Ovary (tissue), 10 donors: Measurements from ENCODE around the gene LIMA1. TPM values are rescaled to one million over a fixed set of nuclear protein-coding genes. Genes with fewer than 3 reads are reported as not detected.
"Not testable (repeated sequence)": the region's sequence is repeated elsewhere in the genome, so short reads cannot be mapped to it uniquely, and the experiment has no call there.

Experiments used
- DNase-seq, 5 donors: peaks; one replicate each; pipeline ENCODE4 v3.0.0-alpha.2; 2019 to 2020
- H3K27ac ChIP-seq, 2 donors: fragments of 200-600 bp; one replicate each; pipeline versions ENCODE4 v1.5.1 to v1.8.0; 2019 to 2022
- H3K27me3 ChIP-seq: fragments of 200-600 bp; one replicate; pipeline ENCODE4 v1.8.0; 2022
- H3K36me3 ChIP-seq: fragments of 200-600 bp; sonication (generic); one replicate; pipeline ENCODE4 v1.5.1; 2019
- H3K4me1 ChIP-seq: one replicate; pipeline ENCODE4 v1.8.1; 2013; ENCODE audit warnings: mild to moderate bottlenecking, moderate library complexity; ENCODE audit not compliant: insufficient read depth
- H3K4me3 ChIP-seq: fragments of 200-600 bp; sonication (generic); one replicate; pipeline ENCODE4 v1.5.1; 2017
- H3K9me3 ChIP-seq, 2 donors: fragments of 200-600 bp in 1 of 2; sonication (generic) in 1 of 2; one replicate each; pipeline versions ENCODE4 v1.5.1 to v1.8.1; 2013 to 2019; ENCODE audit warnings: mild to moderate bottlenecking in 1 of 2, moderate library complexity in 1 of 2
- EP300 ChIP-seq: sonication (generic); formaldehyde crosslinking; IDR thresholded peaks from one replicate; pipeline ENCODE4 v1.6.1; 2017; ENCODE audit warnings: antibody characterized with exemption
- POLR2A ChIP-seq: fragments of 450-650 bp; IDR thresholded peaks from one replicate; pipeline ENCODE4 v1.6.1; 2017; ENCODE audit warnings: antibody characterized with exemption, mild to moderate bottlenecking, moderate library complexity
- WGBS, 3 donors: extraction: QIAGEN DNeasy Blood & Tissue Kit in 1 of 3; methylation state at CpG; one replicate each; pipeline versions ENCODE4 v1.1.5 to v1.1.7; 2013 to 2017; 5-methylcytosine and 5-hydroxymethylcytosine counted together
- intact Hi-C, 4 donors: fragments of 100-400 bp; cut with DNase I; formaldehyde crosslinking; loops; one replicate each; pipeline versions ENCODE4 v1.11.0 to v1.15.1; 2022 to 2023
- long read RNA-seq, 3 donors: library from polyadenylated mRNA in 2 of 3; unstranded in 2 of 3; transcript quantifications; one replicate each; pipeline ENCODE4 v2.0.0 and lab custom pipeline, GENCODE V29; 2021 to 2026
- polyA plus RNA-seq, 2 donors: library from polyadenylated mRNA; stranded (reverse); fragments of 200-250 nt in 1 of 2; fragments of 350-450 nt in 1 of 2; fragmentation: Illumina TruSeq in 1 of 2; extraction: RNeasy Lipid Tissue Mini Kit (QIAGEN cat#74804) in 1 of 2; gene quantifications; one replicate each; pipeline ENCODE4 v1.2.3, GENCODE V29; 2013 to 2014
- total RNA-seq, 7 donors: library from RNA; depleted of rRNA in 2 of 7; stranded (reverse); fragments of >200 nt in 2 of 7; fragmentation: NEBNext Ultra II Directional in 3 of 7; extraction: Animal tissue kit (Norgen Biotek cat#: 25700) in 3 of 7; gene quantifications; one replicate each; pipeline versions ENCODE4 v1.1.0 to v1.2.4, GENCODE V29; 2016 to 2023
- TF ChIP-seq, protein P1 (sequence below), 3 donors: fragments of 450-650 bp in 2 of 3; fragments of 200-600 bp in 1 of 3; IDR thresholded peaks; one replicate each; pipeline versions ENCODE4 v1.5.1 to v1.8.0; 2016 to 2022; ENCODE audit warnings: antibody characterized with exemption in 3 of 3, mild to moderate bottlenecking in 1 of 3
- donor health status: DM: no; HTN: no; CAD: no; lungs with moderate emphysema.
- donor health status: DM: no; HTN: no; CAD: no.
- donor health status: Bipolar disorder and iron deficiency.
- donor health status: DM: yes; HTN: yes; CAD: no.
- donor health status: DM: no; HTN: no; CAD: no.
- donor health status: DM: yes; HTN: yes; CAD: no.

The LIMA1 gene
- 10 to 100 TPM; 34.5 to 63.4 (median 45.2) TPM for total RNA-seq
- polyA plus RNA-seq, result 10 to 100 TPM; 28.0 to 80.0 TPM
- long read RNA-seq, donor 1, transcript LIMA1-207 (3 exons, 587 nt), result minor isoform, 7 of 125 reads
- long read RNA-seq, donor 1, transcript LIMA1-214 (8 exons, 3,612 nt), result minor isoform, 7 of 125 reads
- long read RNA-seq, donor 1, transcript LIMA1-201 (11 exons, 3,706 nt), result minor isoform, 17 of 125 reads
- long read RNA-seq, donor 1, transcript LIMA1-215 (8 exons, 3,254 nt), result major isoform, 46 of 125 reads
- long read RNA-seq, donor 1, partial matches to known transcripts, result 21 of 125 reads
- long read RNA-seq, donor 1, other reads (novel, unspliced or antisense), result 20 of 125 reads
- long read RNA-seq, donor 2, partial matches to known transcripts, result 0 of 9 reads
- long read RNA-seq, donor 2, other reads (novel, unspliced or antisense), result 0 of 9 reads
- long read RNA-seq, donor 3, transcript LIMA1-201 (11 exons, 3,706 nt), result minor isoform, 20 of 73 reads
- long read RNA-seq, donor 3, transcript LIMA1-214 (8 exons, 3,612 nt), result minor isoform, 5 of 73 reads
- long read RNA-seq, donor 3, transcript LIMA1-215 (8 exons, 3,254 nt), result major isoform, 25 of 73 reads
- long read RNA-seq, donor 3, partial matches to known transcripts, result 4 of 73 reads
- long read RNA-seq, donor 3, other reads (novel, unspliced or antisense), result 11 of 73 reads

- Histone ChIP-seq H3K9me3 (no peaks in the 10 kb centered on the region), H3K4me1 (peaks cover 3% of the 10 kb centered on the region), H3K36me3 (no peaks in the 10 kb centered on the region), H3K27me3 (no peaks in the 10 kb centered on the region), H3K27ac (peak within 1 kb of the TSS; percentile 1 to 54), H3K4me3 (peak within 1 kb of the TSS; percentile 86)
- TF ChIP-seq, protein P1, sequence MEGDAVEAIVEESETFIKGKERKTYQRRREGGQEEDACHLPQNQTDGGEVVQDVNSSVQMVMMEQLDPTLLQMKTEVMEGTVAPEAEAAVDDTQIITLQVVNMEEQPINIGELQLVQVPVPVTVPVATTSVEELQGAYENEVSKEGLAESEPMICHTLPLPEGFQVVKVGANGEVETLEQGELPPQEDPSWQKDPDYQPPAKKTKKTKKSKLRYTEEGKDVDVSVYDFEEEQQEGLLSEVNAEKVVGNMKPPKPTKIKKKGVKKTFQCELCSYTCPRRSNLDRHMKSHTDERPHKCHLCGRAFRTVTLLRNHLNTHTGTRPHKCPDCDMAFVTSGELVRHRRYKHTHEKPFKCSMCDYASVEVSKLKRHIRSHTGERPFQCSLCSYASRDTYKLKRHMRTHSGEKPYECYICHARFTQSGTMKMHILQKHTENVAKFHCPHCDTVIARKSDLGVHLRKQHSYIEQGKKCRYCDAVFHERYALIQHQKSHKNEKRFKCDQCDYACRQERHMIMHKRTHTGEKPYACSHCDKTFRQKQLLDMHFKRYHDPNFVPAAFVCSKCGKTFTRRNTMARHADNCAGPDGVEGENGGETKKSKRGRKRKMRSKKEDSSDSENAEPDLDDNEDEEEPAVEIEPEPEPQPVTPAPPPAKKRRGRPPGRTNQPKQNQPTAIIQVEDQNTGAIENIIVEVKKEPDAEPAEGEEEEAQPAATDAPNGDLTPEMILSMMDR (IDR thresholded peaks at IDR 0.05), result peak in 2 of 3 donors; percentile 56 to 83
- no peak for TF ChIP-seq EP300
- peak; percentile 18 for TF ChIP-seq POLR2A
- WGBS, 3 donors, result 0 to 1% (median 0%) methylated on average over 25 to 52 of the region's 52 CpGs
- intact Hi-C loops, result loop anchor here in 2 of 4 donors (10.0 kb wide), 1 partner anchor 59 kb away; no protein-coding TSS in a partner anchor
- DNase-seq, result peak; percentile 85 to 94 (median 90)
Observed at GRCh38 chr12:50283229-50283923, at the start of gene LIMA1. LIMA1 (minus strand) TSS chr12:50283520; CDS start chr12:50248751, 34,769 bp downstream.

DNA sequence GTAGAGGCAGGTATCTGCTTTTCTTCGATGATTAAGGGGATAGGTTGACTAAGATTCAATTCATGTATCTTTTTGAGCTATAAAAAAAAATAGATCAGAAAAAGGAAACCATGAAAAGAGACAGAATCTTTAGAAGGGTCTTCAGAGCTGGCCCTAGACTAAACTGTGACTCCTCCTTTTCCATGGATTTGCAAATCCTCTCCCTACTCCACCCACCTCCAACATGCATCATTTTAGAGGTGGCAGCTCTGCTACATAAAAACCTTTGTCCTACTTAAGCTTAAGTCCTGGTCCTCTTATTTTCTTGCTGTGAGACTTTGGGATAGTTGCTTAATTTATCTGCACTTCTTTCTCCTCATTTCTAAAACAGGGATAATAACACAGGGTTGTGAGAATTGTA lies 48.4 kb upstream of the LIMA1 start:
- Histone ChIP-seq H3K27ac (no peak overlapping the region), H3K9me3 (no peaks in the 10 kb centered on the region), H3K27me3 (no peaks in the 10 kb centered on the region), H3K36me3 (no peaks in the 10 kb centered on the region), H3K4me1 (no peaks in the 10 kb centered on the region), H3K4me3 (no peak overlapping the region)
- TF ChIP-seq EP300 (no peak), POLR2A (no peak)
- TF ChIP-seq, protein P1 (IDR thresholded peaks at IDR 0.05), result no peak
- intact Hi-C loops, result no loop called here
- DNase-seq, result no peak
- 93 to 95% (median 94%) methylated on average over 1 of the region's 1 CpG for WGBS, 3 donors

GRCh38 chr12:50328664-50329063 lies 45.3 kb upstream of the LIMA1 start:
- H3K27me3 ChIP-seq, H3K4me3 ChIP-seq, H3K27ac ChIP-seq, H3K9me3 ChIP-seq, H3K36me3 ChIP-seq, DNase-seq, intact Hi-C loops, H3K4me1 ChIP-seq: not testable (repeated sequence)
- 95 to 97% (median 96%) methylated on average over 5 of the region's 5 CpGs for WGBS, 3 donors

DNA sequence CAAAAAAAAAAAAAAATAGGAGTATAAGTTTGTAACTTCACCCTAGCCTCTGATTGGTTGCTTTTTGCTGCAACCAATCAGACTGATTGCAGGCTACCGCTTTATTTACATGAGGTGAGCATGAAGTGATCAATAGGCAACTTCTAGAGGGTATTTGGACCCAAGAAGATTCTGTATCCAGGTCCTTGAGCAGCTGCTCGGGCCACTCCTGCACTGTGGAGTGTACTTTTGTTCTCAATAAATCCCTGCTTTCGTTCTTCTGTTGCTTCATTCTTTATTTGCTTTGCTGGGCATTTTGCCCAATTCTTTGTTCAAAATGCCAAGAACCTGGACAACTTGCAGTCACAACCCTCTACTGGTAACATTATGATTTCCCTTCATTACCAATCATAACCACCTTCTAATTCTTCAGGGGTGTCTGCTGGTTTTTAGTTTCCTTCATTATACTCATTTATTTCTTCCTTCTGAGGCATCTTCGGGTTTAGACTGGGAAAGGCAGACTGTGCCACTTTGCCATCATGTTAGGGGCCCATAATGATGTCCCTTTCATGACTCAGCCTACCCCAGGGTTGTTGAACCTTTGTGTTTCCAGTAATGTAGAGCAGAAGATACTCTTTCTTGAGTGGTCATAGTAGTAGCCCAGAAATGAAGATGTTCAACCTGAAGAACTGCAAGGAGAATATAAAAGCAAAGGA lies 43.4 kb upstream of the LIMA1 start:
- H3K36me3 ChIP-seq, result no peaks in the 10 kb centered on the region
- peaks cover 1% of the 10 kb centered on the region for H3K4me1 ChIP-seq
- H3K27me3 ChIP-seq, result no peaks in the 10 kb centered on the region
- 43 to 53% (median 48%) methylated on average over 4 of the region's 4 CpGs for WGBS, 3 donors
- TF ChIP-seq EP300 (no peak), POLR2A (no peak)
- TF ChIP-seq, protein P1 (IDR thresholded peaks at IDR 0.05), result no peak
- DNase-seq, result no peak
- intact Hi-C loops, result no loop called here
- H3K27ac ChIP-seq, result no peak overlapping the region
- H3K4me3 ChIP-seq, result no peak overlapping the region
- H3K9me3 ChIP-seq, result no peaks in the 10 kb centered on the region
